ENCODE data around the gene VHLL.

DNA sequence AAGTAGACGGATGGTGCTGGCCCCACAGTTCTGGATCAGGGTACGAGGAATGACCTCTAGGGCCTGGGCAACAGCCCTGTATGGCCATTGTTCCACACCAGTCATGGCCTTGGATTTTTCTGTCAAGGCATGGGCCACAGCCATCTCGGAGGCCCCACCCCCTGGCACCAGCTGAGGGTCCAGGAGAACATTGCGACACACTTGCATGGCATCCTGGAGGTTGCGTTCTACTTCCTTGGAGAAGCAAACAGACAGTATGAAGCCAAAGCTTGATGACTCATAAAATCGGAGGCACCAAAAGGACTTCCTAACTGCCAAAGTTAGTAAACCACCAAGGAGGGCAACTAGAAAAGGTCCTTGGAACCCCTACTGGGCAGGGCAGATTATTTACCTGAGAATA is 11.9 kb upstream of the VHLL start:
- TF ChIP-seq, protein P1, sequence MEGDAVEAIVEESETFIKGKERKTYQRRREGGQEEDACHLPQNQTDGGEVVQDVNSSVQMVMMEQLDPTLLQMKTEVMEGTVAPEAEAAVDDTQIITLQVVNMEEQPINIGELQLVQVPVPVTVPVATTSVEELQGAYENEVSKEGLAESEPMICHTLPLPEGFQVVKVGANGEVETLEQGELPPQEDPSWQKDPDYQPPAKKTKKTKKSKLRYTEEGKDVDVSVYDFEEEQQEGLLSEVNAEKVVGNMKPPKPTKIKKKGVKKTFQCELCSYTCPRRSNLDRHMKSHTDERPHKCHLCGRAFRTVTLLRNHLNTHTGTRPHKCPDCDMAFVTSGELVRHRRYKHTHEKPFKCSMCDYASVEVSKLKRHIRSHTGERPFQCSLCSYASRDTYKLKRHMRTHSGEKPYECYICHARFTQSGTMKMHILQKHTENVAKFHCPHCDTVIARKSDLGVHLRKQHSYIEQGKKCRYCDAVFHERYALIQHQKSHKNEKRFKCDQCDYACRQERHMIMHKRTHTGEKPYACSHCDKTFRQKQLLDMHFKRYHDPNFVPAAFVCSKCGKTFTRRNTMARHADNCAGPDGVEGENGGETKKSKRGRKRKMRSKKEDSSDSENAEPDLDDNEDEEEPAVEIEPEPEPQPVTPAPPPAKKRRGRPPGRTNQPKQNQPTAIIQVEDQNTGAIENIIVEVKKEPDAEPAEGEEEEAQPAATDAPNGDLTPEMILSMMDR (conservative IDR thresholded peaks at IDR 0.05; ENCODE audit: low read depth, low read length): no peak
- TF ChIP-seq EZH2phosphoT487 (IDR thresholded peaks at IDR 0.05; ENCODE audit: borderline replicate concordance, low read length): no peak
